Measurements from ENCODE around the gene NDUFAF5.
"Not testable (repeated sequence)": the region's sequence is repeated elsewhere in the genome, so short reads cannot be mapped to it uniquely, and the experiment has no call there.

The NDUFAF5 gene

DNA sequence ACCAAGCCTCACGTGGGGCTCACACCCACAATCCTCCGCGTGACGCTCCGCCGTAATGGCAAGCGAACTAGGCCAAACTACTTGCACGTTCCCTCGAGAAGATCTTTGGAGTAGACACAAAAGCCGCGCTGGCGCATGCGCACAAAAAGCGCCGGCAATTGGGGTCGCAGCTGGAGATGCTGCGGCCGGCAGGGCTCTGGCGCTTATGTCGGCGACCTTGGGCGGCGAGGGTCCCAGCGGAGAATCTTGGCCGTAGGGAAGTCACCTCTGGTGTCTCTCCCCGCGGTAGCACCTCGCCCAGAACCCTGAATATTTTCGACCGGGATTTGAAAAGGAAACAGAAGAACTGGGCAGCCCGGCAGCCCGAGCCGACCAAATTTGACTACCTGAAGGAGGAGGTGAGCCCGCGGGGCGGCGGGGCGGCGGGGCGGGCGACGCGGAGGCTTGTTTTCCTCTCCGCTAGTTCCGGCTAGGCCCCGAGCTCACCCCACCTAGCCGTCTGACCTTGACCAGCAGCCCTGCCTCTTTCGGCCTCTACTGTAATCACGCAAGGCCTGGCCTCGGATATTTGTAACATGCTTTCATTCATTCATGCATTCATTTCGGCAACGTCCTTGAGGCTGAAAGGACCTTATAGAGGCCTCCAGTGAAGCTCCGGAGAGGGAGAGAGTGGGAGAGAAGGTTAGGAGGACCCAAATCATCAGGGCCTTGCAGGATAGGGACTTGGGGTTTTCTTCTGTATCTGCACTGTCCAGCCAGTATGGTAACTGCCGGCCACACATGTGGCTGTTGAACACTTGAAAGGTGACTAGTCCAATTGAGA lies at the start of gene NDUFAF5, which contains the start of gene ESF1:
Gene NDUFAF5, plus strand, starts transcription at position 136 of the 823 bp plus-strand sequence. Its CDS starts 41 bp downstream, at position 177.
Gene ESF1, minus strand, starts transcription at position 27 of the 823 bp plus-strand sequence. CDS start 1,779 bp downstream, outside the sequence.
- peak; percentile 84 for DNase-seq (ENCODE audit: low read depth)

GRCh38 chr20:13735826-13736225 lies 49.0 kb upstream of the NDUFAF5 start:
- no peak for DNase-seq (ENCODE audit: low read depth)

DNA sequence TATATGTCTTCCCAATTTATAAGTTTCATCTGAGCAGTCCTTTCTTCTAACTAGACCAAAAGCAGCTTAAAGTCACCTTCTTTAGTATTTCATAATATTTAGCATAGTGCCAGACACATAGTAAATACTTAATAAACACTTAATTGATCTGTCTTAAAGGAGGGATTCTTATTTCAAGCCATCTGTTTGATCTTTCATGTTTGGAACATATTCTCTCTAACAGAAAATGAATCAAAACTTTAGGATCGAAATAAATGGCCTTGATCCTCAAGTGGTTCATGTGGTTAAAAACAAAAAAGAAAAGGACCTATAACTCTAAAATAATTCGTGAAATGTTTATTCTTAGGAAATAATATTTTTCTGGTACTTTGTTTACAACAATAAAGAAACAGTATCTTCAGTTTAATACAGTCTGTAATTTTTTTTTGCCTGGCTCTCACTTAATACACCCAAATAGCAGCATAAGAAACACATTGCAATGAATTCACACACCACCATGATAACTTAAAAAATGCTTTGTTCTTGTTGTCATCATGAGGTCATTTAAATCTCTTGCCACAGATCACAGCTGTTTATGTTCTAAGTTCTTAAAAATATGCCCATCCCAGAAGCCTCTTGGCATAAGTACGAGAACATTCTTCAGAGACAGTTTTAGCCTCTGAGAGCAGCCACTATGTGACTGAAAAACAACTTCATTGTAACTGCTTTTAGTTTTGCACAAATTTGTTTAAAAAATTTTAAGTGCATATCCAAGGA lies 48.2 kb upstream of the NDUFAF5 start:
- no peak for DNase-seq (ENCODE audit: low read depth)

- not testable (repeated sequence) for DNase-seq (ENCODE audit: low read depth)
Measured at GRCh38 chr20:13738187-13738586, 46.6 kb upstream of the NDUFAF5 start.

GRCh38 chr20:13739731-13740649 lies 44.8 kb upstream of the NDUFAF5 start:
- DNase-seq (ENCODE audit: low read depth): no peak

DNA sequence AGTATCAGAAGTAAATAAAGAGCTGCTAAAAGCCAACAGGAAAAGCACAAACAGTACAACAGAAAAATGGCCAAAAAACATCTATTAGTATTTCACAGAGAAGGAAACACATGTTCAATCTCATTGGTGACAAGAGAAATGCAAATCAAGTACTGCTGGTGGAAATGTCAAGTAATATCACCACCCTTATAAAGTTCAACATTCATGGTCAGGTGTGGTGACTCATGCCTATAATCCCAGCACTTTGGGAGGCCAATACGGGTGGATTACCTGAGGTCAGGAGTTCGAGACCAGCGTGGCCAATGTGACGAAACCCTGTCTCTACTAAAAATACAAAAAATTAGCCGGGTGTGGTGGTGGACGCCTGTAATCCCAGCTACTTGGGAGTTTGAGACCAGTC lies 42.9 kb upstream of the NDUFAF5 start:
- no peak for DNase-seq (ENCODE audit: low read depth)

DNA sequence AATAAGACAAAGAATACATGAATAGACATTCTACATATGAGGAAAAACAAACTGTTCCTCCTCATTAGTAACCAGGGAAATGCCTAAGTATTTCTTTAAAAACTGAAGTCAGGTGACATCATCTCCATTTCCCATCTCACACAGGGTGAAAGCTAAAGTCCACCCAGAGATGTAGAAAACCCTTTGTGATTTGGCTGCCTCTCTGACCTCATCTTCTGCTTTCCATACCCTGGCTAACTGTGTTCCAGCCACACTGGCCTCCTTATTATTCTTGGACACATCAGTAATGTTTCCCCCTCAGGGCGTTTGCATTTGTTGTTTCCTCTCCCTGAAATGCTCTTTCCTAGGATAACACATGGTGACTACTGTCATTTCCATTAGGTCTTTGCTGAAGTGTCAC lies 40.5 kb upstream of the NDUFAF5 start:
- no peak for DNase-seq (ENCODE audit: low read depth)

DNA sequence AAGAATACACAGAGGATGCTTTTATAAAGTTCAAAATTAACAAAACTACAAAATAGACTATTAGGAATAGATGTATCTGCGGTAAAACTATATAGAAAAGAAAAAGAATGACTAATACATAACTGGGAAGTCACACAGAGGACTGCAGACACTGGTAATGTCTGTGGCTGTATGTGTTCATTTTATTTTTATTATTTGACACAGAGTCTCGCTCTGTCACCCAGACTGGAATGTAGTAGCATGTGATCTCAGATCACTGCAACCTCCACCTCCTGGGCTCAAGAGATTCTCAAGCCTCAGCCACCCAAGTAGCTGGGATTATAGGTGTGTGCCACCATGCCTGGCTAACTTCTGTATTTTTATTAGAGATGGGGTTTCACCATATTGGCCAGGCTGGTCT lies 39.0 kb upstream of the NDUFAF5 start:
- DNase-seq (ENCODE audit: low read depth): no peak

- DNase-seq (ENCODE audit: low read depth): no peak
Measured at GRCh38 chr20:13749811-13750210, 35.0 kb upstream of the NDUFAF5 start.

- no peak for DNase-seq (ENCODE audit: low read depth)
Measured at GRCh38 chr20:13753436-13754036, 31.3 kb upstream of the NDUFAF5 start.

GRCh38 chr20:13755809-13756208 lies 29.0 kb upstream of the NDUFAF5 start:
- no peak for DNase-seq (ENCODE audit: low read depth)

- DNase-seq (ENCODE audit: low read depth): no peak
Measured at GRCh38 chr20:13756551-13756950, 28.3 kb upstream of the NDUFAF5 start.

GRCh38 chr20:13758884-13759283 lies 25.9 kb upstream of the NDUFAF5 start:
- DNase-seq (ENCODE audit: low read depth): no peak

GRCh38 chr20:13760451-13760946 lies 24.3 kb upstream of the NDUFAF5 start:
- not testable (repeated sequence) for DNase-seq (ENCODE audit: low read depth)

DNA sequence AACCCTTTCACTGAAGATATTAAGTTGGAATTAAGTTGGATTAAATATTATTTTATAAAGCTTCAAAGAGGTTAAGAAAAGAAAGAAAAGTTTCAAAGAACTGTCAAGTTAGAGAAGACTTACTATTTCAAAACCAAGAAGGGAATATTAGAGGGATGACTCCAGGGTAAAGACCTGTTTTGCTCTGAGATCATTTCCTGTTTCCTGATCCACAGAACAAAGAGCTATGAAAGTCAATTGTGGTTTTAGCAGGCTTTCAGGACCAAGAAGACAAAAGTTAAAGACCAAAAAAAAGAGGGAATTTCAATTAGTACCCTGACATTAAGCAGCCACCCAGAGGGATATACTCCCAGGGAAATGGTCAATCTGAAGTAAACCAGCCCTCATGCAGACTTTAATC lies 19.5 kb upstream of the NDUFAF5 start:
- DNase-seq (ENCODE audit: low read depth): no peak

- DNase-seq (ENCODE audit: low read depth): no peak
Measured at GRCh38 chr20:13765868-13766416, 18.9 kb upstream of the NDUFAF5 start.

GRCh38 chr20:13770141-13770540 lies 14.7 kb upstream of the NDUFAF5 start:
- no peak for DNase-seq (ENCODE audit: low read depth)

GRCh38 chr20:13771853-13772453 lies 12.9 kb upstream of the NDUFAF5 start:
- no peak for DNase-seq (ENCODE audit: low read depth)

GRCh38 chr20:13772529-13772928 lies 12.3 kb upstream of the NDUFAF5 start:
- DNase-seq (ENCODE audit: low read depth): no peak

GRCh38 chr20:13775867-13776266 lies 9.0 kb upstream of the NDUFAF5 start:
- no peak for DNase-seq (ENCODE audit: low read depth)

GRCh38 chr20:13777171-13777601 lies 7.6 kb upstream of the NDUFAF5 start:
- no peak for DNase-seq (ENCODE audit: low read depth)

Data from stimulated activated CD8-positive, alpha-beta memory T cell treated with anti-CD3 and anti-CD28 coated beads, Interleukin-15, amount 100 ng/mL, for 1 hour (primary cell).